ENCODE measurements around the gene UBXN6. TPM values are rescaled to one million over a fixed set of nuclear protein-coding genes. Genes with fewer than 3 reads are reported as not detected.

Gene UBXN6
- polyA plus RNA-seq, 2 of the 4 experiments (the other 2 are of a cell fraction): 23.0 to 31.6 TPM

DNA sequence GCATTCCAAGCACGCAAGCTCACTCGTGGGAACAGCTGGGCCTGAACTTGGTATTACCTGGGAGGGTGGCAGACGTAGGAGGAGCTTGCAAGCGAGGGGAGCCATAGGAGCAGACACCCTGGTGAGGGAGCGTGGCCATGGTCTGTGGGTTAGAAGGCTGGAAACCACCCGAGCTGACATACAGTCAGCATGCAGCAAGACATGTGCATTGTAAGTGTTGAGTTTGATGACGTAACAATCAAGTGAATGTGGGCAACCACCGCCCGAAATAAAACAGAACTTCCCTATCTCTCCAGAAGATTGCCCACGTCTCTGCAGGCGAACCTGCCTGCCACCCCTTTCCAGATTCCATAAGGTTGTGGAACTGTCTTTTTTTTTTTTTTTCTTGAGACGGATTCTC, 26.8 kb downstream of the UBXN6 start:
- Histone ChIP-seq H3K4me2 (no peak overlapping the region), H3K4me3 (no peak overlapping the region), H3K27ac (no peak overlapping the region), H3K4me1 (no peaks in the 10 kb centered on the region), H3K9me3 (no peaks in the 10 kb centered on the region)
- TF ChIP-seq SMC3 (IDR thresholded peaks at IDR 0.05) (no peak), RNF2 (IDR thresholded peaks at IDR 0.05; ENCODE audit: borderline replicate concordance, low read depth) (no peak)
- TF ChIP-seq, protein P1, sequence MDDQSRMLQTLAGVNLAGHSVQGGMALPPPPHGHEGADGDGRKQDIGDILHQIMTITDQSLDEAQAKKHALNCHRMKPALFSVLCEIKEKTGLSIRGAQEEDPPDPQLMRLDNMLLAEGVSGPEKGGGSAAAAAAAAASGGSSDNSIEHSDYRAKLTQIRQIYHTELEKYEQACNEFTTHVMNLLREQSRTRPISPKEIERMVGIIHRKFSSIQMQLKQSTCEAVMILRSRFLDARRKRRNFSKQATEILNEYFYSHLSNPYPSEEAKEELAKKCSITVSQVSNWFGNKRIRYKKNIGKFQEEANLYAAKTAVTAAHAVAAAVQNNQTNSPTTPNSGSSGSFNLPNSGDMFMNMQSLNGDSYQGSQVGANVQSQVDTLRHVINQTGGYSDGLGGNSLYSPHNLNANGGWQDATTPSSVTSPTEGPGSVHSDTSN (IDR thresholded peaks at IDR 0.05): no peak
- FAIRE-seq (no peak), DNase-seq (ENCODE audit: low read depth in 1 of 2, low spot score in 1 of 2) (no peak), ATAC-seq (no peak)
- ChIA-PET CTCF (interaction anchor here (0.5 kb wide), 1 partner anchor 12 kb away, joined by 3 read pairs; no protein-coding TSS in a partner anchor), POLR2A (no interaction called here)
- WGBS (ENCODE audit: missing lambda C conversion rate): 94% methylated on average over 12 of the region's 12 CpGs

DNA sequence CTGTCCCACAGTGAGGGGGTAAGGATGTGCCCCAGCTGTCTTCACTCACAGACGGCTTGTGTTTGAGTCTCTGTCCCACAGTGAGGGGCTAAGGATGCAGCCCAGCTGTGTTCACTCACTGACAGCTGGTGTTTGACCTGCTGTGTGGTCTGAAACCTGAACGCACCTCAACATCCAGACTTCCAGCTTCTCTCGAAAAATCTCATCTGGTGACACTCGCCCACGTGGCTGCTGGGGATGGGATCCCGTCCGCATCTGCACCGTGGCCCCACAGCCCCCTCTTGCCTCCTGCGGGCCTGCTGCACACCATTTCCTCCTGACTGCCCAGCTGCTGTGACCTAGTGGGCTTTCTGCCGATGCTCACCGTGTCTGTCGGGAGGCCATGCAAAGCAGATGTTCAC, 27.8 kb downstream of the UBXN6 start:
- ATAC-seq: no peak

DNA sequence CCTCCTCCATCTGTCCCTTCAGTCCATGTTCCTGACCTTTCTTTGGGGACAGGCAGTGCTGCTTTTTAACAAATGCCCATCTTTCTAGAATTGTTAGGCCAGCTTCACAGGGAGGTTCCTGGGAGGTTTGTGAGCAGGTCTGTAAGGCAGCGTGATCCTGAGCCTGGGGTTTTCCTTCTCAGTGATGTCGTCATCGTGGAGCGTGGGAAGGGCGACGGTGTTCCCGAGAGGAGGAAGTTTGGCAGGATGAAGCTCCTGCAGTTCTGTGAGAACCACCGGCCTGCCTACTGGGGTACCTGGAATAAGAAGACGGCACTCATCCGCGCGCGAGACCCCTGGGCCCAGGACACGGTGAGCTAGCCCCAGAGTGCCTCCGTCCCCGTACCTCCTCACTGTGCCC, 28.3 kb downstream of the UBXN6 start:
- Histone ChIP-seq H3K9me3 (no peaks in the 10 kb centered on the region), H3K4me3 (no peak overlapping the region), H3K27ac (no peak overlapping the region), H3K4me1 (no peaks in the 10 kb centered on the region), H3K4me2 (no peak overlapping the region)
- FAIRE-seq: no peak
- POLR2A ChIA-PET: no interaction called here
- CTCF ChIA-PET: interaction anchor here (0.6 to 2.7 kb wide), 2 partner anchors 29 to 289 kb away, joined by 3 to 11 read pairs; partner anchors contain the start of gene SH3GL1
- no peak for DNase-seq (ENCODE audit: low read depth in 1 of 2, low spot score in 1 of 2)
- 95% methylated on average over 16 of the region's 16 CpGs for WGBS (ENCODE audit: missing lambda C conversion rate)
- ATAC-seq: no peak
- no peak for TF ChIP-seq HDAC2 (IDR thresholded peaks at IDR 0.05)
- no peak for TF ChIP-seq NFE2L2 (conservative IDR thresholded peaks at IDR 0.05; ENCODE audit: low read length)
- TF ChIP-seq SREBF2 (IDR thresholded peaks at IDR 0.05): no peak

More for the DNA sequence above, 27.8 kb downstream of the UBXN6 start:
- CTCF ChIA-PET: interaction anchor here (0.6 to 2.7 kb wide), 2 partner anchors 29 to 290 kb away, joined by 3 to 11 read pairs; partner anchors contain the start of gene SH3GL1
- Histone ChIP-seq H3K27ac (no peak overlapping the region), H3K4me3 (no peak overlapping the region), H3K9me3 (no peaks in the 10 kb centered on the region), H3K4me2 (no peak overlapping the region), H3K4me1 (no peaks in the 10 kb centered on the region)
- POLR2A ChIA-PET: no interaction called here
- WGBS (ENCODE audit: missing lambda C conversion rate): 90% methylated on average over 10 of the region's 12 CpGs
- DNase-seq (ENCODE audit: low read depth in 1 of 2, low spot score in 1 of 2) (no peak), FAIRE-seq (no peak)
- TF ChIP-seq RCOR1 (IDR thresholded peaks at IDR 0.05; ENCODE audit: low read depth, low read length) (no peak), ESRRA (IDR thresholded peaks at IDR 0.05; ENCODE audit: borderline replicate concordance, low read length) (no peak), HOXB13 (CRISPR knock-in tag; IDR thresholded peaks at IDR 0.05; ENCODE audit: low read depth) (no peak), CBX2 (IDR thresholded peaks at IDR 0.05; ENCODE audit: borderline replicate concordance, low read depth) (no peak), HOXA7 (CRISPR knock-in tag; IDR thresholded peaks at IDR 0.05) (no peak), ZNF302 (CRISPR knock-in tag; IDR thresholded peaks at IDR 0.05) (no peak), RNF2 (IDR thresholded peaks at IDR 0.05; ENCODE audit: borderline replicate concordance, low read depth) (no peak), EHMT2 (IDR thresholded peaks at IDR 0.05; ENCODE audit: low read depth) (no peak)

DNA sequence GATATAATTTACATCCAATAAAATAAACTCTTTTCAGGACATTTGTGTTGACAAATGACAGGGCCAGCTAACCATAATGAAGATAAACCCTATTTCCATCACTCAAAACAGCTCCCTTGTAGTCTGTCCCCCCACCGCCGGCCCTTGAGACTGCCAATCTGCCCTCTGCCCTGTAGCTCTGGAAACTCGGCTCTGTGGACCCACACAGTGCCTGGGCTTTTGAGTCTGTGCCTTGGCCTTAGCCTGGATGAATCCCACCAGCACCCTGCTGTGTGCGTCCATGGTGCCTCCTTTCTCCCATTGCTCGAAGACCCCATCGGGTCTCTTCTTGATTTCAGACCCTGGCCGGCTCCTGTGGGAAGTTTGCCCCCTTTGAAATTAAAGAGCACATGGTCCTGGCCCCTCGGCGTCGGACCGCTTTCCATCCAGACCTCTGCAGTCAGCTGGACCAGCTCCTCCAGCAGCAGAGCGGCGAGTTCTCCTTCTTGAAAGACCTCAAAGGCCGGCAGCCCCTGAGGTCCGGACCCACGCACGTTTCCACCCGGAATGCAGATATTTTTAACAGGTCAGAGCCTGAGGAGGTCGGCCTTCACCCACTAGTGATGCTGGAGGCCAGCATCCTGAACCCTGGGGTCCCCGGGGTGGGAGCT, 29.1 kb downstream of the UBXN6 start:
- Histone ChIP-seq H3K4me1 (no peaks in the 10 kb centered on the region), H3K4me3 (no peak overlapping the region), H3K9me3 (no peaks in the 10 kb centered on the region), H3K27ac (no peak overlapping the region), H3K4me2 (no peak overlapping the region)
- ChIA-PET CTCF (interaction anchor here (2.7 kb wide), 1 partner anchor 28 kb away, joined by 11 read pairs; the partner anchor contains the start of gene SH3GL1), POLR2A (no interaction called here)
- 86% methylated on average over 9 of the region's 20 CpGs for WGBS (ENCODE audit: missing lambda C conversion rate)
- no peak for ATAC-seq
- no peak for DNase-seq (ENCODE audit: low read depth in 1 of 2, low spot score in 1 of 2)
- FAIRE-seq: no peak
- no peak for TF ChIP-seq MAFK (IDR thresholded peaks at IDR 0.05; ENCODE audit: partially characterized antibody)
- no peak for TF ChIP-seq HOXA7 (CRISPR knock-in tag; IDR thresholded peaks at IDR 0.05)
- no peak for TF ChIP-seq CHD4 (IDR thresholded peaks at IDR 0.05; ENCODE audit: borderline replicate concordance)
- no peak for TF ChIP-seq PHF8 (IDR thresholded peaks at IDR 0.05; ENCODE audit: borderline replicate concordance, low read depth)
- no peak for TF ChIP-seq RFX5 (IDR thresholded peaks at IDR 0.05)
- TF ChIP-seq, protein P2, sequence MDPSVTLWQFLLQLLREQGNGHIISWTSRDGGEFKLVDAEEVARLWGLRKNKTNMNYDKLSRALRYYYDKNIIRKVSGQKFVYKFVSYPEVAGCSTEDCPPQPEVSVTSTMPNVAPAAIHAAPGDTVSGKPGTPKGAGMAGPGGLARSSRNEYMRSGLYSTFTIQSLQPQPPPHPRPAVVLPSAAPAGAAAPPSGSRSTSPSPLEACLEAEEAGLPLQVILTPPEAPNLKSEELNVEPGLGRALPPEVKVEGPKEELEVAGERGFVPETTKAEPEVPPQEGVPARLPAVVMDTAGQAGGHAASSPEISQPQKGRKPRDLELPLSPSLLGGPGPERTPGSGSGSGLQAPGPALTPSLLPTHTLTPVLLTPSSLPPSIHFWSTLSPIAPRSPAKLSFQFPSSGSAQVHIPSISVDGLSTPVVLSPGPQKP (IDR thresholded peaks at IDR 0.05; ENCODE audit: low read depth, low read length): no peak
- no peak for TF ChIP-seq ESRRA (IDR thresholded peaks at IDR 0.05; ENCODE audit: borderline replicate concordance, low read length)
- TF ChIP-seq CBX2 (IDR thresholded peaks at IDR 0.05; ENCODE audit: borderline replicate concordance, low read depth): no peak
- TF ChIP-seq ZFP36 (IDR thresholded peaks at IDR 0.05; ENCODE audit: borderline replicate concordance, partially characterized antibody): no peak
- TF ChIP-seq CEBPB (IDR thresholded peaks at IDR 0.05): no peak
- TF ChIP-seq FOXS1 (CRISPR knock-in tag; IDR thresholded peaks at IDR 0.05): no peak
- TF ChIP-seq, protein P3, sequence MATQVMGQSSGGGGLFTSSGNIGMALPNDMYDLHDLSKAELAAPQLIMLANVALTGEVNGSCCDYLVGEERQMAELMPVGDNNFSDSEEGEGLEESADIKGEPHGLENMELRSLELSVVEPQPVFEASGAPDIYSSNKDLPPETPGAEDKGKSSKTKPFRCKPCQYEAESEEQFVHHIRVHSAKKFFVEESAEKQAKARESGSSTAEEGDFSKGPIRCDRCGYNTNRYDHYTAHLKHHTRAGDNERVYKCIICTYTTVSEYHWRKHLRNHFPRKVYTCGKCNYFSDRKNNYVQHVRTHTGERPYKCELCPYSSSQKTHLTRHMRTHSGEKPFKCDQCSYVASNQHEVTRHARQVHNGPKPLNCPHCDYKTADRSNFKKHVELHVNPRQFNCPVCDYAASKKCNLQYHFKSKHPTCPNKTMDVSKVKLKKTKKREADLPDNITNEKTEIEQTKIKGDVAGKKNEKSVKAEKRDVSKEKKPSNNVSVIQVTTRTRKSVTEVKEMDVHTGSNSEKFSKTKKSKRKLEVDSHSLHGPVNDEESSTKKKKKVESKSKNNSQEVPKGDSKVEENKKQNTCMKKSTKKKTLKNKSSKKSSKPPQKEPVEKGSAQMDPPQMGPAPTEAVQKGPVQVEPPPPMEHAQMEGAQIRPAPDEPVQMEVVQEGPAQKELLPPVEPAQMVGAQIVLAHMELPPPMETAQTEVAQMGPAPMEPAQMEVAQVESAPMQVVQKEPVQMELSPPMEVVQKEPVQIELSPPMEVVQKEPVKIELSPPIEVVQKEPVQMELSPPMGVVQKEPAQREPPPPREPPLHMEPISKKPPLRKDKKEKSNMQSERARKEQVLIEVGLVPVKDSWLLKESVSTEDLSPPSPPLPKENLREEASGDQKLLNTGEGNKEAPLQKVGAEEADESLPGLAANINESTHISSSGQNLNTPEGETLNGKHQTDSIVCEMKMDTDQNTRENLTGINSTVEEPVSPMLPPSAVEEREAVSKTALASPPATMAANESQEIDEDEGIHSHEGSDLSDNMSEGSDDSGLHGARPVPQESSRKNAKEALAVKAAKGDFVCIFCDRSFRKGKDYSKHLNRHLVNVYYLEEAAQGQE (IDR thresholded peaks at IDR 0.05): no peak
- TF ChIP-seq MYC (IDR thresholded peaks at IDR 0.05; ENCODE audit: borderline replicate concordance, low read length): no peak
- TF ChIP-seq TP53 (CRISPR knock-in tag; IDR thresholded peaks at IDR 0.05): no peak
- TF ChIP-seq POLR2A (IDR thresholded peaks at IDR 0.05; ENCODE audit: low read length): no peak
- no peak for TF ChIP-seq HOXB5 (CRISPR knock-in tag; IDR thresholded peaks at IDR 0.05)
